Stimulated activated naive CD8-positive, alpha-beta T cell treated with anti-CD3 and anti-CD28 coated beads, Interleukin-15, Interleukin-2, amounts not matched to agents 100 ng/mL and 50 ng/mL, for 24 hours (primary cell): ENCODE results near the gene RPS6KC1.
"Not testable (repeated sequence)": the region's sequence is repeated elsewhere in the genome, so short reads cannot be mapped to it uniquely, and the experiment has no call there.

Source experiments
- H3K27ac Mint-ChIP-seq: one replicate; pipeline ENCODE4 v1.8.0; 2021; ENCODE audit warnings: mild to moderate bottlenecking, mixed read lengths
- H3K27me3 Mint-ChIP-seq: one replicate; pipeline ENCODE4 v1.8.0; 2021; ENCODE audit warnings: mixed read lengths
- H3K36me3 Mint-ChIP-seq: one replicate; pipeline ENCODE4 v1.8.0; 2021; ENCODE audit warnings: low read depth, mixed read lengths
- H3K4me1 Mint-ChIP-seq: one replicate; pipeline ENCODE4 v1.8.0; 2021; ENCODE audit warnings: low read depth, mixed read lengths
- H3K4me3 Mint-ChIP-seq: one replicate; pipeline ENCODE4 v1.8.0; 2021; ENCODE audit warnings: mild to moderate bottlenecking, mixed read lengths
- H3K9me3 Mint-ChIP-seq: one replicate; pipeline ENCODE4 v1.8.0; 2021; ENCODE audit warnings: mixed read lengths

Gene RPS6KC1

GRCh38 chr1:213315571-213315970, 264.5 kb downstream of the RPS6KC1 start:
- Mint-ChIP-seq H3K4me1 (no peaks in the 10 kb centered on the region), H3K27ac (no peak overlapping the region), H3K9me3 (no peaks in the 10 kb centered on the region), H3K4me3 (no peak overlapping the region), H3K27me3 (no peaks in the 10 kb centered on the region), H3K36me3 (no peaks in the 10 kb centered on the region)

- H3K27me3 Mint-ChIP-seq, H3K4me3 Mint-ChIP-seq, H3K27ac Mint-ChIP-seq, H3K36me3 Mint-ChIP-seq, H3K4me1 Mint-ChIP-seq, H3K9me3 Mint-ChIP-seq: not testable (repeated sequence)
Observed at GRCh38 chr1:213318458-213318857, 267.4 kb downstream of the RPS6KC1 start.

GRCh38 chr1:213320191-213320870, 269.3 kb downstream of the RPS6KC1 start:
- Mint-ChIP-seq H3K4me3 (no peak overlapping the region), H3K4me1 (no peaks in the 10 kb centered on the region), H3K36me3 (no peaks in the 10 kb centered on the region), H3K27ac (no peak overlapping the region), H3K9me3 (no peaks in the 10 kb centered on the region), H3K27me3 (no peaks in the 10 kb centered on the region)
